GM12865 (cell line): ENCODE measurements around the gene CDYL.

ENCODE experiments used
- DNase-seq: peaks from one replicate; pipeline ENCODE4 v3.0.0; 2010; ENCODE audit warnings: low read depth
- H3K4me3 ChIP-seq: 2 replicates; pipeline ENCODE4 v1.5.1; 2011; ENCODE audit warnings: mild to moderate bottlenecking, low read depth, low read length, control low read depth
- CTCF ChIP-seq: IDR thresholded peaks from 2 replicates; pipeline ENCODE4 v1.5.1; 2011; ENCODE audit warnings: low read length, control low read depth, low read depth, inconsistent platforms; ENCODE audit not compliant: insufficient read depth; ENCODE audit errors: missing control alignments

CDYL gene

DNA sequence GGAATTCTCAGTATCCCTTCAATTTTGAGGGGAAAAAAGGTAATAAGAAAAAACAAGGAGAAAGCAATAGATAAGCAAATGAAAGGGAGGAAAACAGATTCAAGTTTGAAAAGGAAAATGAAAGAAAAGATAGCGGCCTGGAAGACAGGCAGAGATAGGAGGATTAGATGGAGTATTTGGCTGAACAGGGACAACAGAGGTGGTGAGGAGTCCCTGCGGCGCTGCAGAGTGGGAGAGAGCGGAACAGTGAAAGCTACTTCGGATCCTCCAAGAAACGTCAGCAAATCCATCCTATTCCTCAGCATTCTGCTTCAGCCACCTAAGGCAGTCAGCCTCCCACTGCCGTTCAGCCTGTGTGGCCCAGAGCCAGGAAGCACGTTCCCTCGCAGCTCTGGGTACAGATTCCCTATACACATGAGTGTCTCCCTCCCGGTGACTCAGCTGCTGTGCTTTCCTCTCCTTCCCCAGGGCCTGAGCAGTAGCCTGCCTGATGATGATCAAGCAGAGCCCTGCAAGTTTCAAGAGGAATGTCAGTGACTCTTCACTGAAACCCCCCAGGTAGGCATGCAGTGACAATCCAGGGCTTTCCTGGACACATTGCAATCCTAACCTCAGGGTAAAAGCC lies 43.4 kb upstream of the CDYL start:
- H3K4me3 ChIP-seq: no peak overlapping the region
- no peak for TF ChIP-seq CTCF
- no peak for DNase-seq

- no peak for TF ChIP-seq CTCF
- H3K4me3 ChIP-seq: no peak overlapping the region
- no peak for DNase-seq
These were observed 39.8 kb upstream of the CDYL start for GRCh38 chr6:4736371-4736873.

GRCh38 chr6:4740032-4740431 lies 36.2 kb upstream of the CDYL start:
- no peak overlapping the region for H3K4me3 ChIP-seq
- no peak for TF ChIP-seq CTCF
- no peak for DNase-seq

- no peak overlapping the region for H3K4me3 ChIP-seq
- TF ChIP-seq CTCF: no peak
- no peak for DNase-seq
These were observed 33.1 kb upstream of the CDYL start for GRCh38 chr6:4743062-4743461.

DNA sequence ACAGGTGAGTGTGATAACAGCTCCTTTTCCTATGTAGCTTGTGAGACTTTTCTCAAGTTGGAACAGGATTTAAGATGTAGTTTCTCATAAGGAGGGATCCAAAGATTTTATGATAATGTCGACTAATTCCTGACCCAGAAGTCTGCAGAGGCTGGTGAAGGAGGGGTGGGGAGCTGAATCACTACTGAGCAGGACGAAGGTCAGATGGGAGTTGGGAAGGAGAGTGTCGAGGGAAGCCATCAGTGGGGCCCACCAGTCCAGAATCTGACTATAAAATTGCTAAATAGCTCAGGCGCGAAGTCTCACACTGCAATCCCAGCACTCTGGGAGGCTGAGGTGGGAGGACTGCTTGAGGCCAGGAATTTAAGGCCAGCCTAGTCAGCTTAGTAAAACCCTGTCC lies 32.3 kb upstream of the CDYL start:
- H3K4me3 ChIP-seq: no peak overlapping the region
- no peak for DNase-seq
- no peak for TF ChIP-seq CTCF

DNA sequence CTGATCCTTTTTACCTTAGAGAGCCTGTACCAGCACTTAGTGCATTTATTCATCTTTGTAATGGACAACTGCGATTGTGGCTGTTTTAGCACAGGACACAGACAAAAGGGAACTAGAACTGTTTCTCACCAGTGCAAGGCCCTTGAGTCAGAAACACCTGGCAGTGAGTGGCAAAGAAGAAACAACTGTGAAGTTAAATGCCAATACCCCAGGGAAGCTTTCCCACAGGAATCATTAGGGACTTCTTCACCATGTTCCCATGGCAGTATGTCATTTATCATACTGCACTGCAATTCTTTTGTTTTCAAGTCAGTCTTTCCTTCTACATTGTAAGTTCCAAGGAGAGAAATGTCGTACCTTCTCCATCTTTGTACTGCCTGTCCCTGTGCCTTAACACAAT lies 28.6 kb upstream of the CDYL start:
- no peak for TF ChIP-seq CTCF
- no peak overlapping the region for H3K4me3 ChIP-seq
- DNase-seq: no peak

GRCh38 chr6:4751823-4752464 lies 24.3 kb upstream of the CDYL start:
- H3K4me3 ChIP-seq: no peak overlapping the region
- no peak for DNase-seq
- TF ChIP-seq CTCF: no peak
